Stomach (tissue), 9 donors: Measurements from ENCODE around the gene MORF4L2. TPM values are rescaled to one million over a fixed set of nuclear protein-coding genes. Genes with fewer than 3 reads are reported as not detected.
A peak's percentile ranks its signal among the peaks of the same experiment; 100 is the strongest.
"Not testable (repeated sequence)": the region's sequence is repeated elsewhere in the genome, so short reads cannot be mapped to it uniquely, and the experiment has no call there.

Source experiments
- DNase-seq, 2 donors: peaks; one replicate each; pipeline versions ENCODE4 v3.0.0 to v3.0.0-alpha.2; 2013 to 2019
- H3K27ac ChIP-seq, 5 donors: fragments of 200-600 bp in 4 of 5; sonication (generic) in 4 of 5; one replicate each; pipeline ENCODE4 v1.5.1; 2013 to 2019; ENCODE audit warnings: mild to moderate bottlenecking in 1 of 5, moderate library complexity in 1 of 5
- H3K27me3 ChIP-seq, 3 donors: fragments of 200-600 bp; sonication (generic); one replicate each; pipeline ENCODE4 v1.5.1; 2017 to 2019; ENCODE audit warnings: mixed run types in 1 of 3
- H3K36me3 ChIP-seq, 4 donors: fragments of 200-600 bp; sonication (generic); 1 replicate in 3 of 4; 2 replicates in 1 of 4; pipeline ENCODE4 v1.5.1; 2016 to 2019
- H3K4me1 ChIP-seq, 4 donors: fragments of 200-600 bp; sonication (generic); one replicate each; pipeline ENCODE4 v1.5.1; 2016 to 2019
- H3K4me3 ChIP-seq, 4 donors: fragments of 200-600 bp; sonication (generic) in 3 of 4; one replicate each; pipeline ENCODE4 v1.5.1; 2016 to 2019; ENCODE audit warnings: mild to moderate bottlenecking in 1 of 4
- H3K9me3 ChIP-seq, 4 donors: fragments of 200-600 bp; sonication (generic); one replicate each; pipeline ENCODE4 v1.5.1; 2016 to 2019
- EP300 ChIP-seq: sonication (generic); formaldehyde crosslinking; IDR thresholded peaks from one replicate; pipeline ENCODE4 v1.6.1; 2017; ENCODE audit warnings: antibody characterized with exemption
- POLR2A ChIP-seq, 4 donors: fragments of 450-650 bp; IDR thresholded peaks; one replicate each; pipeline ENCODE4 v1.6.1; 2016; ENCODE audit warnings: antibody characterized with exemption in 4 of 4, control low read depth in 2 of 4, mild to moderate bottlenecking in 1 of 4, moderate library complexity in 1 of 4
- POLR2AphosphoS5 ChIP-seq, 3 donors: sonication (generic); formaldehyde crosslinking; IDR thresholded peaks; one replicate each; pipeline ENCODE4 v1.6.1; 2016; ENCODE audit warnings: antibody characterized with exemption in 3 of 3
- WGBS, 5 donors: extraction: QIAGEN DNeasy Blood & Tissue Kit in 3 of 5; methylation state at CpG; one replicate each; pipeline versions ENCODE4 v1.1.5 to v1.1.7; 2013 to 2018; 5-methylcytosine and 5-hydroxymethylcytosine counted together
- intact Hi-C: fragments of 100-400 bp; cut with DNase I; formaldehyde crosslinking; loops from one replicate; pipeline ENCODE4 v1.15.1; 2023; ENCODE audit warnings: low total_unique reads
- polyA plus RNA-seq, 3 donors: library from polyadenylated mRNA; stranded (reverse); fragments of 200-250 nt; gene quantifications; one replicate each; pipeline ENCODE4 v1.2.3, GENCODE V29; 2013
- total RNA-seq, 5 donors: library from RNA; depleted of rRNA; stranded (reverse); fragments of >200 nt; gene quantifications; one replicate each; pipeline versions ENCODE4 v1.1.0 to v1.2.3, GENCODE V29; 2014 to 2016
- TF ChIP-seq, protein P1 (sequence below), 7 experiments: fragments of 450-650 bp in 4 of 7; fragments of 200-600 bp in 3 of 7; sonication (generic) in 3 of 7; IDR thresholded peaks; one replicate each; pipeline ENCODE4 v1.5.1; 2016 to 2019; ENCODE audit warnings: antibody characterized with exemption in 7 of 7, control low read depth in 2 of 7, mild to moderate bottlenecking in 1 of 7
- donor health status: healthy with polysubstance abuse.
- donor health status: Bipolar disorder and iron deficiency.
- donor health status: healthy.

Gene MORF4L2
- total and polyA plus RNA-seq, 8 donors, result 104 to 441 (median 249) TPM

DNA sequence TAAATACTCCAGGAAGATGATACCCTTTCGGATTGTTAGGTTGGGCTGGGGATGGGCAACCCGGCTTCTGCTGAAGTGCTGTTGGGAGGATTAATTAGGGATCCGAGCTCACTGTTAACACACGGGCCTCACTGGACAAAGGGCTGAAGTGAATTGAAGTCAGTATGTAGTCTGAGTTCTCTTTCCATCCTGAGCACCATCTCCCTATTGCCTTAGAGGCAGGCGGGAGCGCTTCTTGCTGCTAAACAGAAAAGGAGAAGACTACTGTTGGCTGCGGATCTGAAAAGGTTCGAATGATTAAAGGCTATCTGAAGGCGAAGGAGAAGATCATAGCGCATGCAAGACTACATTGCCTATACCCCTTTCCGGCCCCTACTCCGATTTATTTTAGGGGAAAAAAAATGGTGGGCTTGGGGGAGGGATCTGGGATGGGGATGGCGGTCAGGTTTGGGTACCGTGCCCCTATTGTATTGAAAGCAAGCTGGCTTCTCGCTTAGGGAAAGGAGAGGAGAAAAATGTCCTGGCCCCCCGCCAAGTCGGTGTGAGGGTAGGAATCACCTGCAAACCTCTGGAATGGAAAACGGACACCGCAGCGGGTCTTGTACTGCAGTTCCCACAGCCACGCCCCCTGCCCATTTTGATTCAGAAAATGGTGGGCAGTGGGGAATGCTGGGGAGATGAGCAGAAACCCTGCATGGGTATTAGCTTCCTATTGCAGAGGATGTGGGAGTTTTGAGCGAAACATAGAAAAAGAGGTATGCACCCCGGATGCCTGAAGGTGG lies 22.3 kb downstream of the MORF4L2 start:
- Histone ChIP-seq H3K36me3 (no peaks in the 10 kb centered on the region), H3K27me3 (peaks cover 0 to 11% (median 0%) of the 10 kb centered on the region in 3 donors), H3K4me1 (peaks cover 0 to 8% (median 2%) of the 10 kb centered on the region in 4 donors), H3K9me3 (no peaks in the 10 kb centered on the region), H3K4me3 (no peak overlapping the region), H3K27ac (no peak overlapping the region)
- TF ChIP-seq, protein P1, sequence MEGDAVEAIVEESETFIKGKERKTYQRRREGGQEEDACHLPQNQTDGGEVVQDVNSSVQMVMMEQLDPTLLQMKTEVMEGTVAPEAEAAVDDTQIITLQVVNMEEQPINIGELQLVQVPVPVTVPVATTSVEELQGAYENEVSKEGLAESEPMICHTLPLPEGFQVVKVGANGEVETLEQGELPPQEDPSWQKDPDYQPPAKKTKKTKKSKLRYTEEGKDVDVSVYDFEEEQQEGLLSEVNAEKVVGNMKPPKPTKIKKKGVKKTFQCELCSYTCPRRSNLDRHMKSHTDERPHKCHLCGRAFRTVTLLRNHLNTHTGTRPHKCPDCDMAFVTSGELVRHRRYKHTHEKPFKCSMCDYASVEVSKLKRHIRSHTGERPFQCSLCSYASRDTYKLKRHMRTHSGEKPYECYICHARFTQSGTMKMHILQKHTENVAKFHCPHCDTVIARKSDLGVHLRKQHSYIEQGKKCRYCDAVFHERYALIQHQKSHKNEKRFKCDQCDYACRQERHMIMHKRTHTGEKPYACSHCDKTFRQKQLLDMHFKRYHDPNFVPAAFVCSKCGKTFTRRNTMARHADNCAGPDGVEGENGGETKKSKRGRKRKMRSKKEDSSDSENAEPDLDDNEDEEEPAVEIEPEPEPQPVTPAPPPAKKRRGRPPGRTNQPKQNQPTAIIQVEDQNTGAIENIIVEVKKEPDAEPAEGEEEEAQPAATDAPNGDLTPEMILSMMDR (IDR thresholded peaks at IDR 0.05), result no peak
- TF ChIP-seq POLR2A (IDR thresholded peaks at IDR 0.05) (no peak), EP300 (no peak), POLR2AphosphoS5 (IDR thresholded peaks at IDR 0.05) (no peak)
- 19 to 35% (median 26%) methylated on average over 21 to 23 of the region's 23 CpGs for WGBS, 5 donors
- DNase-seq, result peak; percentile 32 to 43
- intact Hi-C loops, result no loop called here

DNA sequence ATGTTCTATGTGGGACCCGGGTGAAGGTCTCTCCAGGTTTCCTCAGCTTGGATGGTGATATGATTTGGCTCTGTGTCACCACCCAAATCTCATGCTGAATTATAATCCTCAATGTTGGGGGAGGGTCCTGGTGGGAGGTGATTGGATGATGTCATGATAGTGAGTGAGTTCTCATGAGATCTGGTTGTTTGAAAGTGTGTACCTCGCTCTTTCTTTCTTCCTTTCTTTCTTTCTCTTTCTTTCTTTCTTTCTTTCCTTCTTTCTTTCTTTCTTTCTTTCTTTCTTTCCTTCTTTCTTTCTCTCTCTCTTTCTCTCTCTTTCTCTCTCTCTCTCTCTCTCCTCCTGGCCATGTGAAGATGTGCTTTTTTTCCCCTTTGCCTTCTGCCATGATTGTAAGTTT lies 27.0 kb downstream of the MORF4L2 start:
- DNase-seq, H3K9me3 ChIP-seq, H3K27me3 ChIP-seq, H3K36me3 ChIP-seq, H3K27ac ChIP-seq, H3K4me1 ChIP-seq, H3K4me3 ChIP-seq, intact Hi-C loops: not testable (repeated sequence)
- WGBS, 5 donors, result 79 to 100% (median 86%) methylated on average over 2 of the region's 2 CpGs

DNA sequence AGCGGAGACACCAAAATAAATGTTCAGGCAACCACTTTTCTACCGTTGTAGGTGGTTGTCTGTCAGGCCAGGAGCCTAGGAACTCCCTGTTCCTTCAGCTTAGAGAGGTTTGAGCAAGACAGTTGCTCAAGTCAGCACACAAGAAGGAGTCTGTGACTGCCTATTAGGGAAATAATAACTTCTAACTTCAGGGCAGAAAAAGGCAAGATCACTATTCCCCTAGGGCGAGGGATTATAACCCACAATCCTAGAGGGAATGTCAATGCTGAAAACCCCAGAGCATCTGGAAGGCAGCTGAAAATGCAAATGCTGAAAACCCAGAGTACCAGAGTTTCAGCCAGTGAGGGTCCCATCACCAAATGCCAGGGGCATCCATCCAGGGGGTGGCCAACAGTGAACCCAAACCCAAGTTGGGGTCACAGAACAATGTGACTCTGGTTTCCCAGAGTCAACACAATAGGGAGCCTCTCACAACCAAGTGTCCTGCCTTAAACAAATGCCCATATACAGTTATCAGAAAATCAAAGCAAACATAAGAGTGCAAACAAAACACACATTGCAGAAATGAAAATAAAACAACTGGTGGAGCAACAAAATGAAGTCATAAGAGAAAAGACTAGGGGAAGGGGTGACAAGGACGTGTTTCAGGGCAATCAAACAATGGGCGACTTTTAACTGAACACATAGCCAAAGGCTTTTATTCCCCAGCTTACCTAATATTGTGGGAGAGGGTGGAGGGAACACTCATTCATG lies 27.6 kb downstream of the MORF4L2 start:
- no peak for DNase-seq
- H3K4me3 ChIP-seq, result no peak overlapping the region
- intact Hi-C loops, result no loop called here
- no peaks in the 10 kb centered on the region for H3K36me3 ChIP-seq
- no peak for TF ChIP-seq POLR2AphosphoS5 (IDR thresholded peaks at IDR 0.05)
- no peak for TF ChIP-seq POLR2A (IDR thresholded peaks at IDR 0.05)
- no peak for TF ChIP-seq EP300
- TF ChIP-seq, protein P1 (IDR thresholded peaks at IDR 0.05), result no peak
- peaks cover 0 to 4% (median 0%) of the 10 kb centered on the region in 3 donors for H3K27me3 ChIP-seq
- no peak overlapping the region for H3K27ac ChIP-seq
- H3K9me3 ChIP-seq, result no peaks in the 10 kb centered on the region
- 45 to 72% (median 56%) methylated on average over 4 to 5 of the region's 5 CpGs for WGBS, 5 donors
- peaks cover 0 to 1% (median under 1%) of the 10 kb centered on the region in 4 donors for H3K4me1 ChIP-seq

- H3K9me3 ChIP-seq, H3K36me3 ChIP-seq, DNase-seq, H3K4me3 ChIP-seq, H3K27ac ChIP-seq, H3K4me1 ChIP-seq, intact Hi-C loops, H3K27me3 ChIP-seq: not testable (repeated sequence)
- 85 to 97% (median 93%) methylated on average over 2 of the region's 2 CpGs for WGBS, 5 donors
Measured at GRCh38 chrX:103657066-103657465, 29.4 kb downstream of the MORF4L2 start.

- intact Hi-C loops, result no loop called here
- WGBS, 5 donors, result 29 to 68% (median 45%) methylated on average over 2 to 3 of the region's 3 CpGs
- DNase-seq, result no peak
- Histone ChIP-seq H3K9me3 (no peaks in the 10 kb centered on the region), H3K4me1 (no peaks in the 10 kb centered on the region), H3K27ac (no peak overlapping the region), H3K27me3 (no peaks in the 10 kb centered on the region), H3K36me3 (no peaks in the 10 kb centered on the region), H3K4me3 (no peak overlapping the region)
- TF ChIP-seq EP300 (no peak), POLR2A (IDR thresholded peaks at IDR 0.05) (no peak), POLR2AphosphoS5 (IDR thresholded peaks at IDR 0.05) (no peak)
- TF ChIP-seq, protein P1 (IDR thresholded peaks at IDR 0.05), result no peak
Measured at GRCh38 chrX:103656617-103657016, 29.9 kb downstream of the MORF4L2 start.

- WGBS, 5 donors, result 83 to 96% (median 90%) methylated on average over 7 of the region's 7 CpGs
Measured at GRCh38 chrX:103655230-103656000, 31.1 kb downstream of the MORF4L2 start.

More at GRCh38 chrX:103655230-103656000, 31.1 kb downstream of the MORF4L2 start:
- H3K27ac ChIP-seq, DNase-seq, H3K9me3 ChIP-seq, H3K36me3 ChIP-seq, H3K4me3 ChIP-seq, H3K4me1 ChIP-seq, H3K27me3 ChIP-seq, intact Hi-C loops: not testable (repeated sequence)
